ENCODE data around the gene KLHDC8B.

KLHDC8B gene

GRCh38 chr3:49171119-49171774 is at the start of gene KLHDC8B:
KLHDC8B (plus strand) TSS chr3:49171598; CDS start chr3:49172770, 1,172 bp downstream.
- peak; percentile 91 for DNase-seq (ENCODE audit: low read depth)
- peak; percentile 90 for TF ChIP-seq CTCF (conservative IDR thresholded peaks at IDR 0.05; ENCODE audit: low read depth, low read length)
- H3K4me3 ChIP-seq (ENCODE audit: low read depth, low read length), result peak within 1 kb of the TSS; percentile 79

- no peak for DNase-seq (ENCODE audit: low read depth)
- H3K4me3 ChIP-seq (ENCODE audit: low read depth, low read length), result no peak overlapping the region
Observed at GRCh38 chr3:49122022-49122421, 49.4 kb upstream of the KLHDC8B start.

GRCh38 chr3:49122451-49122850 is 48.9 kb upstream of the KLHDC8B start:
- no peak for TF ChIP-seq CTCF (conservative IDR thresholded peaks at IDR 0.05; ENCODE audit: low read depth, low read length)
- no peak for DNase-seq (ENCODE audit: low read depth)
- no peak overlapping the region for H3K4me3 ChIP-seq (ENCODE audit: low read depth, low read length)

More at GRCh38 chr3:49122022-49122421, 49.4 kb upstream of the KLHDC8B start:
- no peak for TF ChIP-seq CTCF (conservative IDR thresholded peaks at IDR 0.05; ENCODE audit: low read depth, low read length)

GRCh38 chr3:49122886-49123545 is 48.4 kb upstream of the KLHDC8B start:
- H3K4me3 ChIP-seq (ENCODE audit: low read depth, low read length), result no peak overlapping the region
- no peak for DNase-seq (ENCODE audit: low read depth)
- no peak for TF ChIP-seq CTCF (conservative IDR thresholded peaks at IDR 0.05; ENCODE audit: low read depth, low read length)

- no peak for DNase-seq (ENCODE audit: low read depth)
- no peak for TF ChIP-seq CTCF (conservative IDR thresholded peaks at IDR 0.05; ENCODE audit: low read depth, low read length)
- no peak overlapping the region for H3K4me3 ChIP-seq (ENCODE audit: low read depth, low read length)
Observed at GRCh38 chr3:49123687-49124086, 47.7 kb upstream of the KLHDC8B start.

GRCh38 chr3:49124203-49124602 is 47.2 kb upstream of the KLHDC8B start:
- DNase-seq (ENCODE audit: low read depth), result no peak
- H3K4me3 ChIP-seq (ENCODE audit: low read depth, low read length), result no peak overlapping the region
- TF ChIP-seq CTCF (conservative IDR thresholded peaks at IDR 0.05; ENCODE audit: low read depth, low read length), result no peak
